ENCODE results near the gene ATP6AP2. TPM values are rescaled to one million over a fixed set of nuclear protein-coding genes. Genes with fewer than 3 reads are reported as not detected.

ATP6AP2 gene
- total and polyA plus RNA-seq, 2 of the 13 experiments (the other 11 are each of a cell fraction or from before 2014, with no cell fraction given) = 55.6 to 108 TPM

DNA sequence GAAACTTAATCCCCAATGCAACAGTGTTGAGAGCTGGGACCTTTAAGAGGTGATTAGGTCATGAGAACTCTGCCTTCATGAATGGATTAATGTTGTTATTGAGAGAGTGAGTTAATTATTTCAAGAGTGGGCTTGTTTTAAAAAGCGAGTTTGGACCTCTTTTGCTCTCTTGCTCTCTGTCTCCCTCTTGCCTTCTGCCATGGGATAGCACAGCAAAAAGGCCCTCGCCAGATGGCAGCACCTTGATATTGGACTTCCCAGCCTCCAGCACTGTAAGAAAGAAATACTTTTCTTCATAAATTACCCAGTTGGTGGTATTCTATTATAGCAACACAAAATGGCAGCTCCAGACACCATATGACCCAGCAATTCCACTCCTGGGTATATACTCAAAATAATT lies 7.0 kb upstream of the ATP6AP2 start:
- H3K36me3 ChIP-seq (replicated peaks in 1 of 2; ENCODE audit: control insufficient read depth in 1 of 2, insufficient read depth in 2 of 2, low read length in 2 of 2) = no peaks in the 10 kb centered on the region
- CTCF ChIA-PET (ENCODE audit: low intra/inter-chr PET ratio, low total read pairs) = interaction anchor here (1.9 kb wide), 1 partner anchor 30 kb away, joined by 6 read pairs; no protein-coding TSS in a partner anchor
- POLR2A ChIA-PET = no interaction called here
- peaks cover 28% of the 10 kb centered on the region for H3K4me1 ChIP-seq (ENCODE audit: insufficient read depth, low read length)
- no peak overlapping the region for H3K4me2 ChIP-seq (ENCODE audit: low read depth, low read length)
- 0% methylated on average over 2 of the region's 2 CpGs for WGBS (ENCODE audit: low lambda C conversion rate)
- H3K9me3 ChIP-seq (ENCODE audit: low read length) = no peaks in the 10 kb centered on the region
- no TSS peak for BruUV-seq (replicated peaks)
- FAIRE-seq (no peak), DNase-seq (ENCODE audit: low spot score) (peak; percentile 18), ATAC-seq (peak; percentile 48; the same call in 1 of the 3 replicates)
- no peak overlapping the region for H3K9ac ChIP-seq (ENCODE audit: insufficient read depth, low read depth, low read length)
- H4K20me1 ChIP-seq (ENCODE audit: insufficient read depth, low read length) = no peaks in the 10 kb centered on the region
- peaks cover 0 to 1% of the 10 kb centered on the region in 2 experiments; a peak in 1 of 5 replicates for H3K27me3 ChIP-seq (ENCODE audit: control insufficient read depth in 1 of 2, insufficient read depth in 2 of 2, low read length in 2 of 2)
- H3K27ac ChIP-seq (ENCODE audit: extremely low read length, insufficient read depth, low read length) = no peak overlapping the region
- no peak overlapping the region for H3K4me3 ChIP-seq (replicated peaks in 1 of 3; ENCODE audit: insufficient read depth in 1 of 3, low read depth in 2 of 3, low read length in 3 of 3)
- H3K79me2 ChIP-seq (ENCODE audit: insufficient read depth, low read length) = no peaks in the 10 kb centered on the region
- intact Hi-C loops (cut with micrococcal nuclease; ENCODE audit: unreplicated experiment) = no loop called here
- H2AFZ ChIP-seq (ENCODE audit: low read length) = no peak overlapping the region
- in situ Hi-C loops (cut with HindIII; ENCODE audit: extremely low pct_ligation_motif_present, low pct_unique_long_range_greater_than_20kb) = no loop called here
- TF ChIP-seq GABPA (IDR thresholded peaks at IDR 0.05; ENCODE audit: low read depth, low read length) = no peak
- no peak for TF ChIP-seq GABPA (CRISPR knock-in tag; IDR thresholded peaks at IDR 0.05; ENCODE audit: low read depth)
- no peak for TF ChIP-seq SP5 (CRISPR knock-in tag; IDR thresholded peaks at IDR 0.05; ENCODE audit: borderline replicate concordance, low read depth)
- TF ChIP-seq CEBPG (CRISPR knock-in tag; IDR thresholded peaks at IDR 0.05) = no peak
- TF ChIP-seq, protein P1, sequence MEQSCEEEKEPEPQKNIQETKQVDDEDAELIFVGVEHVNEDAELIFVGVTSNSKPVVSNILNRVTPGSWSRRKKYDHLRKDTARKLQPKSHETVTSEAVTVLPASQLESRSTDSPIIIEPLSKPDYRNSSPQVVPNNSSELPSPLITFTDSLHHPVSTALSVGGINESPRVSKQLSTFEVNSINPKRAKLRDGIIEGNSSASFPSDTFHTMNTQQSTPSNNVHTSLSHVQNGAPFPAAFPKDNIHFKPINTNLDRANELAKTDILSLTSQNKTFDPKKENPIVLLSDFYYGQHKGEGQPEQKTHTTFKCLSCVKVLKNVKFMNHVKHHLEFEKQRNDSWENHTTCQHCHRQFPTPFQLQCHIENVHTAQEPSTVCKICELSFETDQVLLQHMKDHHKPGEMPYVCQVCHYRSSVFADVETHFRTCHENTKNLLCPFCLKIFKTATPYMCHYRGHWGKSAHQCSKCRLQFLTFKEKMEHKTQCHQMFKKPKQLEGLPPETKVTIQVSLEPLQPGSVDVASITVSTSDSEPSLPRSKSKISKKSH (CRISPR knock-in tag; IDR thresholded peaks at IDR 0.05; ENCODE audit: borderline replicate concordance) = no peak
- TF ChIP-seq, protein P2, sequence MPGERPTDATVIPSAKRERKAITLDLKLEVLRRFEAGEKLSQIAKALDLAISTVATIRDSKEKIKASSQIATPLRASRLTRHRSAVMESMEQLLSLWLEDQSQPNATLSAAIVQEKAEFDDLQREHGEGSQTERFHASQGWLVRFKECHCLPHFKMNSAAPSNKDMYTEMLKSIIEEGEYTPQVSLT (CRISPR knock-in tag; IDR thresholded peaks at IDR 0.05; ENCODE audit: borderline replicate concordance, low read depth) = no peak
- TF ChIP-seq, protein P3, sequence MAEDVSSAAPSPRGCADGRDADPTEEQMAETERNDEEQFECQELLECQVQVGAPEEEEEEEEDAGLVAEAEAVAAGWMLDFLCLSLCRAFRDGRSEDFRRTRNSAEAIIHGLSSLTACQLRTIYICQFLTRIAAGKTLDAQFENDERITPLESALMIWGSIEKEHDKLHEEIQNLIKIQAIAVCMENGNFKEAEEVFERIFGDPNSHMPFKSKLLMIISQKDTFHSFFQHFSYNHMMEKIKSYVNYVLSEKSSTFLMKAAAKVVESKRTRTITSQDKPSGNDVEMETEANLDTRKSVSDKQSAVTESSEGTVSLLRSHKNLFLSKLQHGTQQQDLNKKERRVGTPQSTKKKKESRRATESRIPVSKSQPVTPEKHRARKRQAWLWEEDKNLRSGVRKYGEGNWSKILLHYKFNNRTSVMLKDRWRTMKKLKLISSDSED (CRISPR knock-in tag; IDR thresholded peaks at IDR 0.05) = no peak
- no peak for TF ChIP-seq E2F2 (CRISPR knock-in tag; IDR thresholded peaks at IDR 0.05; ENCODE audit: borderline replicate concordance)
- peak; percentile 98 for TF ChIP-seq ZNF564 (CRISPR knock-in tag; IDR thresholded peaks at IDR 0.05)
- TF ChIP-seq CTCF (CRISPR knock-in tag; IDR thresholded peaks at IDR 0.05) = peak; percentile 69
- no peak for TF ChIP-seq BRF2 (CRISPR knock-in tag; IDR thresholded peaks at IDR 0.05)
- no peak for TF ChIP-seq ZNF577 (CRISPR knock-in tag; IDR thresholded peaks at IDR 0.05; ENCODE audit: borderline replicate concordance, low read depth)
- no peak for TF ChIP-seq GLMP (CRISPR knock-in tag; IDR thresholded peaks at IDR 0.05; ENCODE audit: borderline replicate concordance)
- TF ChIP-seq, protein P4, sequence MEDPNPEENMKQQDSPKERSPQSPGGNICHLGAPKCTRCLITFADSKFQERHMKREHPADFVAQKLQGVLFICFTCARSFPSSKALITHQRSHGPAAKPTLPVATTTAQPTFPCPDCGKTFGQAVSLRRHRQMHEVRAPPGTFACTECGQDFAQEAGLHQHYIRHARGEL (CRISPR knock-in tag; IDR thresholded peaks at IDR 0.05) = peak; percentile 92; the same call in 1 of the 2 replicates
- no peak for TF ChIP-seq HNF4G (IDR thresholded peaks at IDR 0.05; ENCODE audit: borderline replicate concordance, low read depth, low read length)
- no peak for TF ChIP-seq HNF4G (CRISPR knock-in tag; IDR thresholded peaks at IDR 0.05; ENCODE audit: borderline replicate concordance, low read depth)
